ENCODE data around the gene SMYD4. TPM values are rescaled to one million over a fixed set of nuclear protein-coding genes. Genes with fewer than 3 reads are reported as not detected.

Gene SMYD4
- total and polyA plus RNA-seq, 9 of the 15 experiments (the other 6 are each of a cell fraction or from before 2014, with no cell fraction given): 1.3 to 10.2 (median 6.7) TPM

GRCh38 chr17:1730326-1731193 lies 99.1 kb downstream of the SMYD4 start (continued):
- TF ChIP-seq, protein P1, sequence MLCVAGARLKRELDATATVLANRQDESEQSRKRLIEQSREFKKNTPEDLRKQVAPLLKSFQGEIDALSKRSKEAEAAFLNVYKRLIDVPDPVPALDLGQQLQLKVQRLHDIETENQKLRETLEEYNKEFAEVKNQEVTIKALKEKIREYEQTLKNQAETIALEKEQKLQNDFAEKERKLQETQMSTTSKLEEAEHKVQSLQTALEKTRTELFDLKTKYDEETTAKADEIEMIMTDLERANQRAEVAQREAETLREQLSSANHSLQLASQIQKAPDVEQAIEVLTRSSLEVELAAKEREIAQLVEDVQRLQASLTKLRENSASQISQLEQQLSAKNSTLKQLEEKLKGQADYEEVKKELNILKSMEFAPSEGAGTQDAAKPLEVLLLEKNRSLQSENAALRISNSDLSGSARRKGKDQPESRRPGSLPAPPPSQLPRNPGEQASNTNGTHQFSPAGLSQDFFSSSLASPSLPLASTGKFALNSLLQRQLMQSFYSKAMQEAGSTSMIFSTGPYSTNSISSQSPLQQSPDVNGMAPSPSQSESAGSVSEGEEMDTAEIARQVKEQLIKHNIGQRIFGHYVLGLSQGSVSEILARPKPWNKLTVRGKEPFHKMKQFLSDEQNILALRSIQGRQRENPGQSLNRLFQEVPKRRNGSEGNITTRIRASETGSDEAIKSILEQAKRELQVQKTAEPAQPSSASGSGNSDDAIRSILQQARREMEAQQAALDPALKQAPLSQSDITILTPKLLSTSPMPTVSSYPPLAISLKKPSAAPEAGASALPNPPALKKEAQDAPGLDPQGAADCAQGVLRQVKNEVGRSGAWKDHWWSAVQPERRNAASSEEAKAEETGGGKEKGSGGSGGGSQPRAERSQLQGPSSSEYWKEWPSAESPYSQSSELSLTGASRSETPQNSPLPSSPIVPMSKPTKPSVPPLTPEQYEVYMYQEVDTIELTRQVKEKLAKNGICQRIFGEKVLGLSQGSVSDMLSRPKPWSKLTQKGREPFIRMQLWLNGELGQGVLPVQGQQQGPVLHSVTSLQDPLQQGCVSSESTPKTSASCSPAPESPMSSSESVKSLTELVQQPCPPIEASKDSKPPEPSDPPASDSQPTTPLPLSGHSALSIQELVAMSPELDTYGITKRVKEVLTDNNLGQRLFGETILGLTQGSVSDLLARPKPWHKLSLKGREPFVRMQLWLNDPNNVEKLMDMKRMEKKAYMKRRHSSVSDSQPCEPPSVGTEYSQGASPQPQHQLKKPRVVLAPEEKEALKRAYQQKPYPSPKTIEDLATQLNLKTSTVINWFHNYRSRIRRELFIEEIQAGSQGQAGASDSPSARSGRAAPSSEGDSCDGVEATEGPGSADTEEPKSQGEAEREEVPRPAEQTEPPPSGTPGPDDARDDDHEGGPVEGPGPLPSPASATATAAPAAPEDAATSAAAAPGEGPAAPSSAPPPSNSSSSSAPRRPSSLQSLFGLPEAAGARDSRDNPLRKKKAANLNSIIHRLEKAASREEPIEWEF (CRISPR knock-in tag; IDR thresholded peaks at IDR 0.05): peak; percentile 81; the same call in 1 of the 2 replicates
- TF ChIP-seq POLR2AphosphoS5 (IDR thresholded peaks at IDR 0.05; ENCODE audit: control insufficient read depth, insufficient read depth, low read depth, low read length) (peak; percentile 66), LCOR (CRISPR knock-in tag; IDR thresholded peaks at IDR 0.05) (peak; percentile 43; the same call in 1 of the 2 replicates), EP400 (IDR thresholded peaks at IDR 0.05) (peak; percentile 84), STAG1 (CRISPR knock-in tag; IDR thresholded peaks at IDR 0.05; ENCODE audit: borderline replicate concordance) (no peak), TAL1 (IDR thresholded peaks at IDR 0.05) (peak; percentile 69), ZHX1 (conservative IDR thresholded peaks at IDR 0.05; ENCODE audit: low read length) (no peak), CBX1 (IDR thresholded peaks at IDR 0.05; ENCODE audit: low read depth) (0 out of 2 replicates have a peak, but pooled peaks have one; percentile 42), NFIX (CRISPR knock-in tag; IDR thresholded peaks at IDR 0.05; ENCODE audit: low read depth) (peak; percentile 54)
- TF ChIP-seq, protein P2, sequence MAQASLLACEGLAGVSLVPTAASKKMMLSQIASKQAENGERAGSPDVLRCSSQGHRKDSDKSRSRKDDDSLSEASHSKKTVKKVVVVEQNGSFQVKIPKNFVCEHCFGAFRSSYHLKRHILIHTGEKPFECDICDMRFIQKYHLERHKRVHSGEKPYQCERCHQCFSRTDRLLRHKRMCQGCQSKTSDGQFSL (CRISPR knock-in tag; IDR thresholded peaks at IDR 0.05): peak; percentile 52; the same call in 1 of the 2 replicates
- TF ChIP-seq, protein P2 (tag; IDR thresholded peaks at IDR 0.05): no peak
- TF ChIP-seq, protein P3, sequence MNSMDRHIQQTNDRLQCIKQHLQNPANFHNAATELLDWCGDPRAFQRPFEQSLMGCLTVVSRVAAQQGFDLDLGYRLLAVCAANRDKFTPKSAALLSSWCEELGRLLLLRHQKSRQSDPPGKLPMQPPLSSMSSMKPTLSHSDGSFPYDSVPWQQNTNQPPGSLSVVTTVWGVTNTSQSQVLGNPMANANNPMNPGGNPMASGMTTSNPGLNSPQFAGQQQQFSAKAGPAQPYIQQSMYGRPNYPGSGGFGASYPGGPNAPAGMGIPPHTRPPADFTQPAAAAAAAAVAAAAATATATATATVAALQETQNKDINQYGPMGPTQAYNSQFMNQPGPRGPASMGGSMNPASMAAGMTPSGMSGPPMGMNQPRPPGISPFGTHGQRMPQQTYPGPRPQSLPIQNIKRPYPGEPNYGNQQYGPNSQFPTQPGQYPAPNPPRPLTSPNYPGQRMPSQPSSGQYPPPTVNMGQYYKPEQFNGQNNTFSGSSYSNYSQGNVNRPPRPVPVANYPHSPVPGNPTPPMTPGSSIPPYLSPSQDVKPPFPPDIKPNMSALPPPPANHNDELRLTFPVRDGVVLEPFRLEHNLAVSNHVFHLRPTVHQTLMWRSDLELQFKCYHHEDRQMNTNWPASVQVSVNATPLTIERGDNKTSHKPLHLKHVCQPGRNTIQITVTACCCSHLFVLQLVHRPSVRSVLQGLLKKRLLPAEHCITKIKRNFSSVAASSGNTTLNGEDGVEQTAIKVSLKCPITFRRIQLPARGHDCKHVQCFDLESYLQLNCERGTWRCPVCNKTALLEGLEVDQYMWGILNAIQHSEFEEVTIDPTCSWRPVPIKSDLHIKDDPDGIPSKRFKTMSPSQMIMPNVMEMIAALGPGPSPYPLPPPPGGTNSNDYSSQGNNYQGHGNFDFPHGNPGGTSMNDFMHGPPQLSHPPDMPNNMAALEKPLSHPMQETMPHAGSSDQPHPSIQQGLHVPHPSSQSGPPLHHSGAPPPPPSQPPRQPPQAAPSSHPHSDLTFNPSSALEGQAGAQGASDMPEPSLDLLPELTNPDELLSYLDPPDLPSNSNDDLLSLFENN (IDR thresholded peaks at IDR 0.05; ENCODE audit: low read depth in 2 of 2, low read length in 2 of 2): 0 out of 4 replicates have a peak, but pooled peaks of 1 of the 2 experiments have one; percentile 59

Measured in K562 (cell line).